ENCODE data around the gene SPTLC3.
A peak's percentile ranks its signal among the peaks of the same experiment; 100 is the strongest.
"Not testable (repeated sequence)": the region's sequence is repeated elsewhere in the genome, so short reads cannot be mapped to it uniquely, and the experiment has no call there.

SPTLC3 gene
- 0.04 to 0.97 (median 0.30) reads per million in 18 experiments for total RNA-seq

DNA sequence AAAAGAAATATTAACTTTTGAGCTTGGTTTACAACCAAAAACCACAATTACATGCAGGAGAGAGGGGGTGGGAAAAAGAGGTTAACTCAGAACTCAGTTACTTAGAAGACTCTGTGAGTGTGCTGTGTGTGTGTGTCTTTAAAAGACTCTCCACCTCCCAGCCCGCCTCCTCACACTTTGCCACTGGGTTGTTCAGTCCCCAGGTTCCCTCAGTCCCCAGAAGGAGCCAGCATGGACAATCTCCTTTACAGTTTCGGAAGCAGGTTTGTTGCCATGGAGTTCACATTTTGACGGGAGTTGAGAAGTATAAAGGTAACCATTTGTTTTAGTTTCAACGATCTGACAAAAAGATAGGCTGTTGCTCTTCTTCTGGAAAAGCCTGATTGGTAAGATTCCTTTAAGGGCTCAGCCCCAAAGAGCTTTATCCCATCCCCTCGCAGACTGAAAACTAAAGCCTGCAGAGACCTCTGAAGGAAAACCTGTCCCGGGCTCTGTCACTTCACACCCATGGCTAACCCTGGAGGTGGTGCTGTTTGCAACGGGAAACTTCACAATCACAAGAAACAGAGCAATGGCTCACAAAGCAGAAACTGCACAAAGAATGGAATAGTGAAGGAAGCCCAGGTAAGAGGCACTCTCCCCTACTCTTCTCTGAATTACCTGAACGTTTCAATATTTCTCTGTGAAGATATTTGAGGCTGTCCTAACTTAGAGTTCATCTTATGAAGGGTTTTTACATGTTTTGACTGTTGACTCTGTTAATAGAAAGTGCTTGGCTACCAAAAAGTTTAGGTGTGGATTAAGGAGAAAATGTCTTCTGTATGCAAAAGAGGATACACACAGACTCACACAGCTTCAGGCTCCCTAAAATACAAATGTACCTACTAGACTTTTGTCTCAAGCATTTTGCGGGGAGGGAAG, at the start of gene SPTLC3:
Gene SPTLC3, plus strand, starts transcription at position 212 of the 921 bp plus-strand sequence. Its CDS starts 296 bp downstream, at position 508.
- DNase-seq, result no peak

DNA sequence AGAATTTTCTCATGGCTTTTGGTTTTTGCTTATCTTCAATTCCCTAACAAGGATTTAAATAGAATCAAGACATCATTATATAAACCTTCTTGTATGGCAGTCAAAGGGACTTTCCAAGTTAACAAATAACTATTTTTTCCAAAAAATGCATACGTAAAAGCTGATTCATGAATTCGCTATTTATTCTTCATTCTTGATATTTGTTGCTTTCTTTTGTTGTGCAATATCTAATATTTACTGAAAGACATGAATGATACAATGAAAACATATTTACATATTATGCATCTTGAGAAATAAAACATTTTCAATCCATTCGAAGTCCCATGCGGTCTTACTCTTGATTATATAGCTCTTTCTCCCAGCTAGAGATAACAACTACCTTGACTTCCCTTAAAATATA, 47.0 kb upstream of the SPTLC3 start:
- DNase-seq, result no peak

DNA sequence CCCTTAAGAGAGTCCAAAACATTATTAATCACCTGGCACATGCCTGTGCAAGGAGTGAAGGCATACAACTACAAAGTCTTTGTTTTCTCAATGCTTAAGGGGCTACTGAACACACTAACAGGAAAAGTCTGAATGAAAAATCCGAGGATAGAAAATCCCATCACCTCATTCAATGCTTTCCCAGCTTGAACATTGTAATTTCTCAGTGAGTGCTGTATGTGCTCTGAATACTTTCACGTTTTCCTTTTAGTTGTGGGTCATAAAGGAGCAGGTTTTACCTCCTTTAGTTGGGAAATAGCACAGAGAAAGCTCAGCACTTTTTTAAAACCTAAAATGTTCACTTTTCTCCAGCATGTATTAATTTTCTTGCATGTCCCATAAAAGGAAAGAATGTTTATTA, 45.9 kb upstream of the SPTLC3 start:
- DNase-seq, result no peak

DNA sequence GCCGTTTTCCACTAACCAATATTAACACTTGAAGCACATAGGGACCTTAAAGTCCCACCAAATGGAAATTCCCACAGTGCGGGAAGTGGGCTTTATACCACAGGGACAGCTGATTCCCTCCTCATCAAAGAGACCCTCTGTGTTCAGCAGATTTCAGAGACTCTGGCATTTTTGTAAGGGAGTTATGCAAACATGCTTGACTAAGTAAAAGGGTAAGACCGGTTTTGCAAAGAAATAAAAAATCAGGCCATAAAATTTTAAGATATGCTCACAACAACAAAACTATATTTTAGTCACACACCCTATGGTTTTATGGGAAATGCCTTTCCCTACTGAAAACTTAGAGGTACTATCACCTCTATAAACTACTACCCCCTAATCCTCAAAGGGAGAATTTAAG, 45.4 kb upstream of the SPTLC3 start:
- no peak for DNase-seq

- no peak for DNase-seq
These were observed 43.4 kb upstream of the SPTLC3 start for GRCh38 chr20:12965212-12965869.

GRCh38 chr20:12965870-12966251, 42.9 kb upstream of the SPTLC3 start:
- no peak for DNase-seq

DNA sequence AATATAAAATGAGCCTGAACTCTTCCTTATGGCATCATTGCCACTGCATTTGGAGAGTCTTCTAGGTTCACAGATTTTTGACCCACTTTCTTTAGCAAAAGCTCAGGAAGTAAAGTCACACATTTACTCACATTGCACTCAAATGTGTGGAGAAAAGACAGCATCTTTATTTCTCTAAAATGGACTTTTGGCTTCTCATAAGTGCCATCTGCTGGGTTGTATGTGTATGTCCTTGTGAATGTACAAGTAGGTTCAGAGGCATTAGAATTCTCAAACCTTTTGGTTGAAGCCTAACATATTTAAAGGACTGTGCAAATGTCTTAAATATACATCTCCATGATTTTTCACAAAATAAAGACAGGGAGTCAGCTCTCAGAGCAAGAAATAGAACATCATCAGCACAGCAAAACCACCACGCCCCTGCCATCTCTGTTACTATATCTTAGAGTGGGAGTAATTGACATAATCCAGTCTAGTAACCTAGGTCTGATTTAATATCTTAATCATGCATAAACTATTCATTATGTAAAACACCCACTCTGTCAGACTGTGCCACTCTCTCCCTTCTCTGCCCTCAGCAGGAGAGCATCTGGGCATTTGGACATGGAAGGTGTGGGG, 42.2 kb upstream of the SPTLC3 start:
- no peak for DNase-seq

- DNase-seq, result no peak
These were observed 40.8 kb upstream of the SPTLC3 start for GRCh38 chr20:12967932-12968331.

DNA sequence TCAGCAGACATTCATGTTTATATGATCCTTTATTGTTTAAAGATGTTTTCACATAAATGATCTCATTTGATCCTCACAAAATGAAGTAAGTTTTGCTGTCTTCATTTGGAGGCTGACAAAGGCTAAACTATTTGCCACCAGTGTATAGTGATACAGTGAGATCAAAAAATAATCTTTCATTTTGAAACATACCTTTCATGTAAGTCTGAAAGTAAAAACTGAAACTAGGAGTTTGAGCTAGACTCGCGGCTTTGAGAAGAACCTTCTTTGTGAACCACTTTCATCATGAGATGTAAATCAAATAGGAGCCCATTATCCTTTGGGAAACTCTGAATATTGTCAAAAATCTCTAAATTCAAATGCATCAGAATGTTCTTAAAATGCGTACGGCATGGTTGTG, 40.3 kb upstream of the SPTLC3 start:
- no peak for DNase-seq

DNA sequence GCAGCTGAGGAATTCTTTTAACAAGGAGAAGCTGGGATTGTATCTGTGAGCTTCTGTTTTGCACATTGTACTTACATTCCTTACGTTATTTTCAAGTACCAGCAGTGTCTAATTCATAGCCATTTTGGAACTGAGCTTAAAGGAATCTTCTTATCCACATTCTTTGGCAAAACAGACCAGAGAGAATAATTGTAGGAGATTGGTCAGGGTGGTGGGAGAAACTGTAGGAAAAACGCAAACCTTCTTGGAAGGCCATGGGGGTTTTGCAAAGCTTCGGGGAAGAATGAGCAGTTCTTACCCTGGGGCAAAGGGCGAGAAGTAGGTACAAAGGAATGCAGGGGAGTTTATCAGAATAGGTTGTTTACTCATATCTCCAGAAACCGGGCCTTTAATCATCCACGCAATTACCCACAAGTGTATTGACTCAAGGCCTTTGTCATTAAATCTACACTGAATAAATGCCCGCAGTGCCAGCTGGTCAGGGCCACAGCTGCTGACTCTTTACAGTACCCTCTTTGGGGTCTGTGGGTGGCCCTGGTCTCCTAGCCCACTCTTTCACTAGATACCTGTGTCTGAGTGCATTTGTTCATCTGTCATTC, 39.6 kb upstream of the SPTLC3 start:
- DNase-seq, result no peak

DNA sequence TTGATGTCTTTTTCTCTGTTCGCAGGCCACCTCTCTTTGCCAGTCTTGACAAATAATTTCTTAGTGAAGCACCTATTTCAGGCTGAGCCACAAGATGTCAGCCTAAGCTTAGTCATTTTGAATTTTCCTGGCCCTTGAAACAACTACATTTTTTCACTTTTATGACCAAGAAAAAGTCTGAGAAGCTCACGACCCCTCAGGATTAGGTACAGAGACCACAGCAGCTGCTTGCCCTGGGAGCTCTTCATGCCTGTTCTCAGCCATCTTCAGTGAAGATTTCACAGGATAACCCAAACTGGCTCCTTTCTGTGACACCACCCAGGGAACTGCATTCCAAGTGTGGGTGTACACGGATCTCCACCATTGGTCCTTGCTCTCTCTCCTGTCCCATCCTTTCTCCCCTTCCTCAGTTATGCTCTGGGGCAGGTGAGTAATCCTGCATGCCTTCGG, 38.4 kb upstream of the SPTLC3 start:
- peak; percentile 7 to 20 for DNase-seq

GRCh38 chr20:12975833-12976608, 32.8 kb upstream of the SPTLC3 start:
- no peak for DNase-seq

DNA sequence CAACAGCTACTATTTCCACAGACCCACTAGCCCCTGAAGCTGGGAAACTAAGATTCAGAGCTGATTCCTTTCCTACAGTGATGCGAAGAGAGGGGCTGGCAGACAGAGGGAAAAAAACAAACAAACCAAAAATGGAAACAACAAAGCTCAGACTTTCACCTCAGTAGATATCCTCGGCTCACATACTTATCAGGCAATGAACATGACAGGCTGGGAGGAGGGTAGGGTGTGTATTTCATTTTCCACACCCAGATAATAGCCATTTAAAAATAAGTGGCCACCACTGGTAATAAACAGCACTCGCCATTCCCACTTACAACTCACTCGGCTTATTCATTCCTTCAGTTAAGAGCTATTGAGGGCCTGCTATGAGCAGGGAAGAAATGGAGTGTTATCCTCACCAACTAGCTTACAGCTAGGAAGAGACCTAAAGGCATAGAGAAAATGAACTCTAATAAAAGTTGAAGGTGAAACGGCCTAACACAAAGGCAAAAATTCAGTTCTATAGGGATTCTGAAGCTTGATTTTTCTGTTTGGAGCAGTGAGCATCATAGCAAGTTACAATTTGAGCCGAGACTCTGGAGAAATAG, 32.0 kb upstream of the SPTLC3 start:
- no peak for DNase-seq

DNA sequence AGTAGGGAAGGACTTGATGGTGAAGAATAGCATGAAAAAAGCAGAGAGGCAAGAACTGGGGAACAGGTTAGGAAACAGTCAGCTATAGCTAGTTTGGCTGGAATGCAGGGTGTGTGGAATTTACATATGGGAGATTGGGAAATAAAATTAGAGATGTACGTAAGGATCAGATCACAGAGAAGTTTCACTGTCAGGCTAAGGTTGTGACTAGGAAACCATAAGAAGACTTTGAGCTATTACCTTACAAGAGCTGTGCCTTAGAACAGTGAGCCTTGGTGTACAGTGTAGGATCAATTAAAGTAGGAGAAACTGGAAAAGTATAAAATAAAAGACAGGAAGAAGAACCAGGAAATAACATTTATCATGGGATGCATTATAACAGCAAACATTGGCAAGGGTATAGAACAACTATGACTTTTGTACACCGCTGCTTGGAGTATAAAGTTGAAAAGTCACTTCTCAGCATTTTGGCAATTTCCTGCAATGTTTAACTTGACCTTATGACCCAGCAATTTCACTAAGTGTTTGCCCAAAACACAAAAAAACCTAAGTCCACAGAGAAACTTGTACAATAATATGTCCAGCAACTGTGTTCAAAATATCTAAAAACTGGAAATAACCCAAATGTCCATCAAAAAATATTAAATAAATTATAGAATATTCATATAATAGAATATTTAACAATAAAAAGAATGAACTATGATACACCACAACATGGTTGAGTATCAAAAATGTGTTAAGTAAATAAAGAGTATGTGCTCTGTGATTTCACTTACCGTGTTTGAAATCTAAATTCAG, 31.2 kb upstream of the SPTLC3 start:
- no peak for DNase-seq

- no peak for DNase-seq
These were observed 30.7 kb upstream of the SPTLC3 start for GRCh38 chr20:12978126-12978394.

DNA sequence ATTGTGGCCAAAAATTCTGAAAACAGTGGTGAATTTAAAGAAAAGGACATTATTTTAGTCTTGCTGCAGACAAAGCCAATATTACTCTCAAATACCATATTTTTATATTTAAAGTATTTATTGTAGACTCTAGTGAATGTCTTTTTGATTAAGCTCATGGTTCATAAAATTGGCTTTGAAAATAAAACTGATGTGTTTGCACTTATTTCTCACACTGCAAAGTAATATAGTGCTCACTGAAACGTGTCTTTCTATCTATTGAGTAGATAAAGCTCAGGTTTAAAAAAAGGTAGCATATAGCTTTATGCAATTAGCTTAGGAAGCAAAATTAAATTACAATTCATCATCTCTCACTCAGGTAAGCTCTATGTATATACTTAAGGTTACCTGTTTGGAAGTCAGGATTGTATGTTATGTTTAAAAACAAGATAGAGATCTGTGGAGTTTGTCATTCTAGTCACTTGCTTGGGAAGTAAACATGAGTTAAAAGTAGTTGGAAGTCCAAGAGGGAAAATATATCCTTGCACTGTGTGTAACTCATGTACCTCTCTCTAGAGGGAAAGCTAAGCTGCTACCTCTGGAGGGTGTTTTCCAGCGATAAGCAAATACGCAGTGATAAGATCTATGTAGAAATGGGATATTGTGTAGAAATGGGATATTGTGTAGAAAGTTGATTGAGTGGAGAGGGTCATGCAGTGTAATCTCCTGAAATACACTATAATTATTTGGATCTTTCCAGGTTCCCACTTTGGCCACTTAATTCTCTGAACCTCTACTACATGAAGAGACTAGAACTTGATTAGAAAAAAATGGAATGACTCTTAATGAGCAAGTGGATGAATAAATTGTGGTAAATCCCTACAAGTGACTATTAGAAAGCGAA, 29.9 kb upstream of the SPTLC3 start:
- no peak for DNase-seq

DNA sequence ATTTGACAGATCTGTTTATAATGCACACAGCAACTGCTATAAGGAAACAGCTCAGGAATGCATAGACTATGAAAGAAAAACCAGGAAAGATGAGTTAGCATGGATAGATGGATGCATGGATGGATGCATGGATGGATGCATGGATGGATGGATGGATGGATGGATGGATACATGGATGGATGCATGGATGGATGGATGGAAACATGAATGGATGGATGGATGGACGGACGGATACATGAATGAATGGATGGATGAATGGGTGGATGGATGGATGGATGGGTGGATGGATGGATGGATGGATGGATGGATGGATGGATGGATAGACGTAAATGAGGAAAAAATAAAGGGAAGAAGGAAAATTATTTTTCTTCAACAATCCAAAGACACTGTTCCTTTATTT, 29.1 kb upstream of the SPTLC3 start:
- DNase-seq, result not testable (repeated sequence)

- DNase-seq, result no peak
These were observed 26.7 kb upstream of the SPTLC3 start for GRCh38 chr20:12982098-12982497.

DNA sequence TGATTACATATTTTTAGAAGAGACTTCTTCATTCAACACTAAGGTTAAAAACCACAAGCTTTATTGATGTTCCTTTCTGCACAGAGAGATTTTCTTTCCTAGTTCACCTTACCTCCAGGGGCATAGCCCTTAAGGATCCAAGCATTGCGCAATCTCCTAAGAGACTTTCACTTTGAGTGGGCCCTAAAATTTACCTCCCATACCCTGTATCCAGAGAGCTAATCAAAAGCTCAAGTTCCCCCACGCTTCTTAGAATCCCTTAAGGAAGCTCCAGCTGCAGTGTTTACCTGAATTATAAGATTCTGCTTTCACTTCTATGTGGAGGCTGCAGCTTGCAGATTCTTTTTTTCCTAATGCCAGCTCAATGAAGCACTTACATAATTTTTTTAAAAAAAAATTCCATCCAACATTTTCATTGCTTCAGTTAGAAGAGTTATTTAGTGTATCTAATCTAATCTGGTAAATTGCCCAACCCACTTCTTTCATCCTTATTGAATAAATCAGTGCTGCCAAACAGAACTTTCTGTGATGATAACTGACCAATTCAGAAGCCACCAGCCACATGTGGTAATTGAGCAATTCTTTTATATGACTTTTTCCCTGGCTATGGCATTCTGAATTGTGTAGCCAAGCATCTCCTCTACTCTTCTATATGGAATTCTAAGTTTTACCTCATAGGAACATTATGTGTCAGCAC, 24.6 kb upstream of the SPTLC3 start:
- no peak for DNase-seq

DNA sequence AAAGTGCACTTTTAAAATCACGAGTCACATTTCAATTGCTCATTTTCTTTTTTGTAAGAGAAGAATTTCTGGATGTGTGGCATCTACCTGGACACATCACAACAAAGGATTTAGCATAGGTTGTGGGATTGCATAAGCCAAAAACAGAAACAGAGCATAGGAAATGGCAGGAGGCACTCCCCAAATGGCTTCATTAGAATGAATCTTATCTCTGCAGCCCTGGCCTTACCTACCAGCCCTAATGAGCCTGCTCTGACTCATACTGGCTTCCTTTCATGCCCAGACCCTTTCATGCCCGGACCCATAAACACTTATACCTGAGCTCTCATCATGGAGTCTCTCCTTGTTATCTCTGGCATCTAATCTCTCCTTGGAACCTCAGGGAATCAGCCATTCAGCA, 23.9 kb upstream of the SPTLC3 start:
- no peak for DNase-seq

All from inflammatory macrophage (primary cell).